Liver (tissue), 9 donors: ENCODE data around the gene CA5A. TPM values are rescaled to one million over a fixed set of nuclear protein-coding genes. Genes with fewer than 3 reads are reported as not detected.
"Not testable (repeated sequence)": the region's sequence is repeated elsewhere in the genome, so short reads cannot be mapped to it uniquely, and the experiment has no call there.

ENCODE experiments used
- DNase-seq: peaks from one replicate; pipeline ENCODE4 v3.0.0-alpha.2; 2017; ENCODE audit warnings: low spot score
- H3K27ac ChIP-seq, 2 donors: one replicate each; pipeline ENCODE4 v1.7.0; 2013; ENCODE audit warnings: inconsistent platforms in 2 of 2, low read length in 2 of 2, control low read depth in 1 of 2, low read depth in 1 of 2, mild to moderate bottlenecking in 1 of 2
- H3K27me3 ChIP-seq, 4 donors: one replicate each; pipeline versions ENCODE4 v1.6.1 to v1.7.0; 2013; ENCODE audit warnings: low read length in 3 of 4, inconsistent platforms in 1 of 4, mild to moderate bottlenecking in 1 of 4, moderate library complexity in 1 of 4; ENCODE audit not compliant: control insufficient read depth in 4 of 4, insufficient read depth in 4 of 4
- H3K36me3 ChIP-seq, 4 donors: one replicate each; pipeline versions ENCODE4 v1.6.1 to v1.7.0; 2013; ENCODE audit warnings: low read length in 3 of 4, mild to moderate bottlenecking in 3 of 4, low read depth in 1 of 4, moderate library complexity in 1 of 4; ENCODE audit not compliant: control insufficient read depth in 4 of 4, insufficient read depth in 3 of 4
- H3K4me1 ChIP-seq, 4 donors: one replicate each; pipeline versions ENCODE4 v1.6.1 to v1.7.0; 2013; ENCODE audit warnings: low read length in 3 of 4, mild to moderate bottlenecking in 3 of 4, moderate library complexity in 1 of 4; ENCODE audit not compliant: control insufficient read depth in 4 of 4, insufficient read depth in 4 of 4
- H3K4me3 ChIP-seq, 3 donors: one replicate each; pipeline versions ENCODE4 v1.6.1 to v1.7.0; 2013; ENCODE audit warnings: low read length in 3 of 3, control low read depth in 1 of 3, low read depth in 1 of 3, mild to moderate bottlenecking in 1 of 3
- H3K9ac ChIP-seq, 2 donors: one replicate each; pipeline ENCODE4 v1.7.0; 2013; ENCODE audit warnings: low read length in 2 of 2, mild to moderate bottlenecking in 2 of 2, moderate library complexity in 2 of 2, control low read depth in 1 of 2, low read depth in 1 of 2
- H3K9me3 ChIP-seq, 4 donors: one replicate each; pipeline versions ENCODE4 v1.6.1 to v1.7.0; 2013; ENCODE audit warnings: low read length in 3 of 4; ENCODE audit not compliant: control insufficient read depth in 4 of 4
- CTCF ChIP-seq: fragments of 150-350 bp; IDR thresholded peaks from 2 replicates; pipeline ENCODE4 v1.5.1; 2017; ENCODE audit warnings: improper control_type of control experiment, low read depth, low read length; ENCODE audit not compliant: missing input control
- FOXA1 ChIP-seq: IDR thresholded peaks from 2 replicates; pipeline ENCODE4 v1.6.1; 2016; ENCODE audit warnings: antibody characterized with exemption
- FOXA2 ChIP-seq: IDR thresholded peaks from 2 replicates; pipeline ENCODE4 v1.6.1; 2016; ENCODE audit warnings: antibody characterized with exemption
- GABPA ChIP-seq, 2 donors: IDR thresholded peaks in 1 of 2; conservative IDR thresholded peaks in 1 of 2; 2 replicates each; pipeline ENCODE4 v1.6.1; 2016; ENCODE audit warnings: antibody characterized with exemption in 2 of 2, mild to moderate bottlenecking in 1 of 2, moderate library complexity in 1 of 2
- HNF4A ChIP-seq, 2 donors: conservative IDR thresholded peaks; 2 replicates each; pipeline ENCODE4 v1.6.1; 2016; ENCODE audit warnings: antibody characterized with exemption in 2 of 2, mild to moderate bottlenecking in 2 of 2
- JUND ChIP-seq, 2 donors: IDR thresholded peaks; 2 replicates each; pipeline ENCODE4 v1.6.1; 2016; ENCODE audit warnings: antibody characterized with exemption in 2 of 2
- NR2F2 ChIP-seq: IDR thresholded peaks from 2 replicates; pipeline ENCODE4 v1.6.1; 2016; ENCODE audit warnings: antibody characterized with exemption
- RAD21 ChIP-seq, 2 donors: IDR thresholded peaks; 2 replicates each; pipeline ENCODE4 v1.6.1; 2016; ENCODE audit warnings: antibody characterized with exemption in 2 of 2, mild to moderate bottlenecking in 2 of 2
- RXRA ChIP-seq, 2 donors: IDR thresholded peaks; 2 replicates each; pipeline ENCODE4 v1.6.1; 2017 to 2018; ENCODE audit warnings: antibody characterized with exemption in 2 of 2, mild to moderate bottlenecking in 1 of 2
- SP1 ChIP-seq: IDR thresholded peaks from 2 replicates; pipeline ENCODE4 v1.6.1; 2018; ENCODE audit warnings: antibody characterized with exemption, mild to moderate bottlenecking
- TAF1 ChIP-seq: conservative IDR thresholded peaks from 2 replicates; pipeline ENCODE4 v1.6.1; 2016; ENCODE audit warnings: antibody characterized with exemption, mild to moderate bottlenecking
- WGBS: extraction: QIAGEN DNeasy Blood & Tissue Kit; methylation state at CpG from one replicate; pipeline ENCODE4 v1.1.7; 2013; 5-methylcytosine and 5-hydroxymethylcytosine counted together
- polyA plus RNA-seq, 2 donors: library from polyadenylated mRNA; stranded (reverse) in 1 of 2; unstranded in 1 of 2; fragments of 200-250 nt in 1 of 2; fragments of >200 nt in 1 of 2; fragmentation: Nextera tagmentation in 1 of 2; extraction: Ambion mirVana in 1 of 2; gene quantifications; one replicate each; pipeline versions ENCODE4 v1.2.1 to v1.2.3, GENCODE V29; 2013 to 2015
- total RNA-seq, 2 donors: library from RNA; depleted of rRNA; stranded (reverse); fragments of >200 nt; gene quantifications; one replicate each; pipeline ENCODE4 v1.2.3, GENCODE V29; 2014
- donor health status: healthy.
- donor health status: healthy.
- donor health status: healthy.
- donor health status: healthy.
- donor health status: healthy.

Gene CA5A
- total and polyA plus RNA-seq, 4 donors: 12.3 to 66.8 (median 33.6) TPM

DNA sequence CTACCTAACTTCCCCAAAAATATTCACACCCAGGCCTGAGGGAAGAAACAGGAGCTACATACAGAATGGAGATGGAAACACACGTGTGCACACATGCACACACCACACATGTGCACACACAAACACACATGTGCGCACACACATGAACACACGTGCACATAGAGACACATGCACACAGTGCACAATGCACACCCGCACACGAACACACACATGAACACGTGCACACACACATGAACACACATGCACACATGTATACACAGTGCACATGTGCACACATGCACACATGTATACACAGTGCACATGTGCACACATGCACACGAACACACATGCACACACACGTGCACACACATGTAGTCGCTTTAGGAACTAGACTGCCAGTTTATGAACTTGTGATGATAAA lies 18.8 kb downstream of the CA5A start (continued):
- TF ChIP-seq RAD21 (IDR thresholded peaks at IDR 0.05) (no peak), FOXA1 (no peak), SP1 (no peak)

DNA sequence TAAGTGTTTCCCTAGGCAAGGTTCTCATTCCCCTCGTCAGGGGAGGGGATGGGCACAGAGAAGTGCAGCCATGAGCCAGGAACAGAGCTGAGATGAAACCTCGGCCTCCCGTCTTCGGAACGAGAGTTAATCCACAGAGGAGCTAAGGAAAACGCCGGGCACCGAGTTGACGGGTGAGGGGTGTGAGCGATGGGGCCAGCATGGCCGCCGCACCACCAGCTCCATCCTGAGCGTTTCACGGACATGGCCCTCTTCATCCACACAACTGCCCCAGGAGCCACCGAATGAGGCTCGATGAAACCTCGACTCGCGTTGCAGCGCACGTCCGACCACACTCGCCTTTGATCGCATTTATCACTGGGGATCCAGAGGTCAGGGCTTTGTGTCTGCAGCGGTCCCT lies 21.5 kb downstream of the CA5A start:
- no peak for DNase-seq
- Histone ChIP-seq H3K9ac (no peak overlapping the region), H3K27me3 (no peaks in the 10 kb centered on the region), H3K9me3 (no peaks in the 10 kb centered on the region), H3K4me1 (peaks cover 0 to 12% (median 4%) of the 10 kb centered on the region in 4 donors), H3K36me3 (peaks cover 0 to 14% (median under 1%) of the 10 kb centered on the region in 4 donors), H3K27ac (no peak overlapping the region), H3K4me3 (no peak overlapping the region)
- TF ChIP-seq HNF4A (conservative IDR thresholded peaks at IDR 0.05) (no peak), FOXA2 (no peak), CTCF (no peak), TAF1 (no peak), JUND (IDR thresholded peaks at IDR 0.05) (no peak), GABPA (IDR thresholded peaks at IDR 0.05 in 1 of 2, conservative IDR thresholded peaks at IDR 0.05 in 1 of 2) (no peak), NR2F2 (no peak), SP1 (no peak), RXRA (IDR thresholded peaks at IDR 0.05) (no peak)
- WGBS: 96% methylated on average over 25 of the region's 25 CpGs

DNA sequence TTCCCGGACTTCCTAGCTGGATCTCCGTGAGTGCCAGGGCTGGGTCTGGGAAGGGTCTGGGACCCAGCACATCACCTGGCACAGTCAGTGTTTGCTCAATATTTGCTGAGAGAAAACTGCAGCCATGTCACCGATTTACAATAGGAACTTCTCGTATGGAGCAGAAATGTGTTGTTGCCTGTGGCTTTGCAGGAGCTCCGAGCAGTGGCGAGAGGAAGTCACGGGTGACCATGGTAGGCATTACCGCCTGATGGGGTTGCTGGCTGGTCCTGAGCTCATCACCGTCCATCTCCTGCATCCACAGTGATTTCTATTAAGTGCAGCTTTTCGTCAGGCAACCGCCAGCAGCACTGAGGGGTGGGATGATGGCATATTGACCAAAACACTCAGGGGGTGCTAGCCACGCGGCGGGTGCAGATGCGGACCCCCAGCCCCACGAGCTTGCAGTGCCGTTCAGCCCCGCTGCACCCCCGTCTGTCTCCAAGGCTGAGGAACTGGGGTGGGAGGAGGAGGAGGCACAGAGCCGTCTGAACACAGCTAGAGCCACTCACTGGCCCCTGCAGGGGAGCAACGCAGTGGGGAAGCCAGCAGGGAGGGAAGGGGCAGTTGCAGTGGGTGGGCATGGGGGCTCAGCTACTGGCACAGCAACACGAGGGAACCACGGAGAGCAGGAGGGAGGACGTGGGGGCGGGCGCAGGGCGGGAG lies 22.2 kb downstream of the CA5A start:
- not testable (repeated sequence) for H3K4me1 ChIP-seq, DNase-seq, H3K9ac ChIP-seq, H3K27me3 ChIP-seq, H3K9me3 ChIP-seq, H3K27ac ChIP-seq, H3K4me3 ChIP-seq
- peaks cover 0 to 15% (median under 1%) of the 10 kb centered on the region in 4 donors for H3K36me3 ChIP-seq
- WGBS: 85% methylated on average over 27 of the region's 27 CpGs

GRCh38 chr16:87912691-87913090 lies 23.6 kb downstream of the CA5A start:
- not testable (repeated sequence) for H3K27ac ChIP-seq, H3K4me3 ChIP-seq, H3K27me3 ChIP-seq, H3K9ac ChIP-seq, H3K4me1 ChIP-seq, H3K9me3 ChIP-seq, DNase-seq
- H3K36me3 ChIP-seq: peaks cover 0 to 14% (median 5%) of the 10 kb centered on the region in 4 donors
- 89% methylated on average over 18 of the region's 18 CpGs for WGBS
